GM12891 (cell line): Measurements from ENCODE around the gene SECISBP2.

ENCODE experiments used
- PAX5 ChIP-seq: IDR thresholded peaks from 2 replicates; pipeline ENCODE4 v1.6.1; 2011; ENCODE audit warnings: low read length, moderate library complexity, mild to moderate bottlenecking; ENCODE audit not compliant: insufficient read depth, severe bottlenecking
- POLR2A ChIP-seq: IDR thresholded peaks from 2 replicates; pipeline ENCODE4 v1.6.1; 2011; ENCODE audit warnings: low read depth, low read length, control low read depth
- POLR2AphosphoS5 ChIP-seq: IDR thresholded peaks from 2 replicates; pipeline ENCODE4 v1.6.1; 2011; ENCODE audit warnings: low read depth, low read length, control low read depth
- POU2F2 ChIP-seq: IDR thresholded peaks from 2 replicates; pipeline ENCODE4 v1.6.1; 2011; ENCODE audit warnings: low read depth, mild to moderate bottlenecking, control low read depth, low read length, moderate library complexity
- SPI1 ChIP-seq: IDR thresholded peaks from 2 replicates; pipeline ENCODE4 v1.6.1; 2011; ENCODE audit warnings: low read depth, low read length, control low read depth
- TAF1 ChIP-seq: IDR thresholded peaks from 2 replicates; pipeline ENCODE4 v1.6.1; 2011; ENCODE audit warnings: low read depth, low read length, control low read depth

DNA sequence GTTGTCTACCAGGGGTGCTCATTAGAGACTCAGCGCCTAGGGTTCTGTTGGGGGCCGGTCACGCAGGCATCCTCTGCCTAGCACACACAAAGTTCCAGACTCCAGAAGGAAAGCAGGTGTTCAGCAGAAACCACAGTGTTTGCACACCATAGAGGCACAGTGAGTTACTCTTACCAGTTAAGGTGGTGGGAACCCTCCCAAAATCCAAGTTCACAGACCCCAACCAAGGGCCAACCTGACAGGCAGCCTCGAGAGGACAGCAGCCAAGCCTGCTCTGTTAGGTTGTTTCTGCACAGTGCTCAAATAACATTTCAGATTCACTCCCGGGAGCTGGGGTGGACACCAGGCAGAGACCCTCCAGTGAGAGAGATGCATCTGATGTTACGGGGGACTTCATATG is 36.2 kb downstream of the SECISBP2 start:
- TF ChIP-seq POLR2AphosphoS5: no peak
- TF ChIP-seq POLR2A: no peak
- no peak for TF ChIP-seq TAF1
- no peak for TF ChIP-seq SPI1
- no peak for TF ChIP-seq POU2F2
- TF ChIP-seq PAX5: no peak
